MV-4-11 (cell line): ENCODE results near the gene FUT8.

ENCODE experiments used
- DNase-seq: peaks from one replicate; lab custom pipeline; 2025; lab: John Stamatoyannopoulos, UW

The FUT8 gene

DNA sequence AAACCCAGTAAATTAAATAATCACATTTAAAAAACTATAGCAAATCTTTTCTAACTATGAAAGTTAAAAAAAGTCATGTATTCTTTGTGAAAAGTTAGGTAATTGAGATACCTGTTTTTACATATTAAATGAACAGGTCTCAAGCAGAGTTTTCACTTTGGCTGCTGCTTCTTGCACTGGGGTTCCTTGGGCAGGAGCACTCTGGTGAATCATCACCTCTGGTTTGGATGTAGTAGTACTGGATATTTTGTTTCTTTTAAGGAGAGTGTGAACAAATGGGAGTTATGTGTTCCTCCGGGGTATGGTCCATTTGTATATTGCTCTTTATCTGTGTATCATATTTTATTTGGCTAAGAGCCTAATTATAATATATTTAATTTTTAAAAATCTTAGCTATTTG lies 82.7 kb downstream of the FUT8 start:
- DNase-seq, result no peak

DNA sequence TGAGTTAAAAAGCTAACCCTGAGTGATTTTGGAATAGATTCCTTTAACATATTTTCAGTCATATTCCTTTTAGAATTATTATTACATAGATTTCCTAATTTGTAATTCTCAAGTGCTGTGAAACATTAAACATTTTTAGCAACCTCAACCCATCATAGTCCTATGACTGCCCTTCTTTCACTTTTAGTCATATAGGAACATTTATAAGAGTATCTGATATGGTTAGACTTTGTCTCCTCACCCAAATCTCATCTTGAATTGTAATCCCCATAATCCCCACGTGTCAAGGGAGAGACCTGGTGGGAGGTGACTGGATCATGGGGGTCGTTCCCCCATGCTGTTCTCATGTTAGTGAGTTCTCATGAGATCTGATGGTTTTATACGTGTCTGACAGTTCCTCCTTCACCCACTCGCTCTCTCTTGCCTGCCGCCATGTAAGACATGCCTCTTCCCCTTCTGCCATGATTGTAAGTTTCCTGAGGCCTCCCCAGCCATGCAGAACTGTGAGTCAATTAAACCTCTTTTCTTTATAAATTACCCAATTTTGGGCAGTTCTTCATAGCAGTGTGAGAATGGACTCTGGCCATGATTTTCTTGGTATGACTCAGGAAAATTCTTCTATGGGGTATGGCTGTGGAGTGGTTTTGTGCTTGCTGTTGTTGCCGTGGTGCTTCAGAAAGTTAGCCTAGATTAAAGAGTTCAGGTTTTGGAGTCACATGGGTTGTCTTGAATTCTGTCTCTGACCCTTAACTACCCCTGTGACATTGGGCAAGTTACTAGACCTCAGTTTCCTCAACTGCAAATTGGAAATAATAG lies 83.9 kb downstream of the FUT8 start:
- DNase-seq, result no peak

DNA sequence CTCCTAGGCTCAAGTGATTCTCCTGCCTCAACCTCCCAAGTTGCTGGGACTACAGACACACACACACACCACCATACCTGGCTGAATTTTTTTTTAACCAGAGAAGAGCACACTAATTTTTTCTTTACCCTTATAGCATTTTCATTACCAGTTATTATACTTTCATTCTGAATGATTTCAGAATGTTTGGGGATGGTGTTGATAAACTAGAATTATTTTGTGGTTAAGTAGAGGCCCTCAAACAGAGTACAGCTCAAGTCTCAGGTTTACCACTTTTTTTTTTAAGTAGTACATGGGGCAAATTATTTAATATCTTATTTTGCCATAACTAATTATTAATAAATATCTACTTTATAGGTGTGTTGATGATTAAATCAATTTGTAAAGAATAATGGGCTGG lies 86.6 kb downstream of the FUT8 start:
- DNase-seq, result no peak

DNA sequence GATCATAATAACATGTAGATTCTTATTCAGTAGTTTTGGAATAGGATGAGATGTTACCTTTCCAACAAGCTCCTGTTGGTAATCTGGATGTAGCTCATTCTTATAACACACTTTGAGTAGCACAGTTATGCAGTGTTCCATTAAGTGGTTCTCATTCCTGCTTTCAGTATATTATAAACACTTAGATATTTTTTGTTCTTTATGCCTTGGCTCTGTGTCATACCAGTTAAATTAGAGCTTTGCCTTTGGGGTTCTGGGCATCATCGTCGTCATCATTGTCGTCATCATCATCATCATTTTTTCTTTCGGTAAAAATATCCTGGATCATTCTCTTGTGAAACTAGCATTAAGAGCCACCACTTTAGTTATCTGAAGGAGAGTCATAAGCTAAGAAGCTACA lies 87.5 kb downstream of the FUT8 start:
- DNase-seq, result no peak

DNA sequence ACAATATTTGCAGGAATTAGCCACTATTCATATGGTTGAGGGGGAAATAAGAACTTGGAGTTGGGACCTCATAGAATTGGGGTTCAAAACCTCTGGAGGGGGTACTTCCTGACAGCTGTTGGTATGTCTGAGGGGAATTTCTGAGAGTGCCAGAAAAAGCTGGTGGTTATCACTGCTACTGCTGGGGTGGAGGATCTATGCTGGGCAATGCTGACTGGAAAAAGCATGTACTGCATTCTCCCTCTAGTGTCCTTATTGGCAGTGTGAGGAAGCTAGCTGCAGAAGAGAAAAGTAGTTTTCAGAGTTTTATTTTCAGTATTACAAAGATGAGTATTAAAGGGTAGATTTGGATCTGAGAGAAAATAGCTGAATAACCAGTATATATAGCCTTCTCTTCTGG lies 88.8 kb downstream of the FUT8 start:
- no peak for DNase-seq

DNA sequence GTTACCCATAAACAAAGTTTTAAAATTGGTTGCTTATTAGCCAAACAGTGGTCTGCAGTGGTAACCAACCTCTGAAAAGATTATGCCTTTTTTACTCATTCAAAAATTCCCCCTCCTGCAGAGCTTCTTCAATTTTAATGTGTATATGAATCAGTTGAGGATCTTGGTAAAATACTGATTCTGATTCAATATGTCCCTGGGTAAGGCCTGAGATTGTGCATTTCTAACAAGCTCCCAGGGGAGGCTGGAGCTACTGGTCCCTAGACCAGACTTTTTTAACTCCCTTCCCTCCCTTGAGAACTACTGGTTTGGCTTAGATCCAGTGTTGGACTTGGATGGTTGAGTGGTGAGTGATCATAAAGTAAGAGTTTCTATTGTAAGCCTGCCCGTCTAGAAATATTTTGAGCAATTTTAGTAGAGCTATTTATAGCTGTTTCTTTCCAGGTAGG lies 90.2 kb downstream of the FUT8 start:
- DNase-seq, result no peak

DNA sequence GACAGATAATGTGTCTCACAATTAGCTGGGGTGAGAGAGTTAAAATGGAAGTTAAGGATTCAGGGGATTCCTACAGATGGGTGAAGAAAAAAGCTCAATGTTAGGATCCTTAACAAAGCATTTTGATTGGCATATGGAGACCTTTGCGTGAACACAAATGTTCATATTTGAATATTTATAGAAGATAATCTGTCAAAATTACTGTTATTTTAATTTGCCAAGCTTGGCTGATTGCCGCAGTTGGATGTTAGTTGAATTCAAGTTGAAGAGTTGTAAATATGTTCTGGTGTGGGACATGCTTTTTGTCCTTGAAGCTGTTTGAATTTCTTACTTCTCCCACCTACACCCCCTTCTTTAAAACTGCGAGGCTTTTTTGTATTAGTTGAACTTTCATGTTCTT lies 91.2 kb downstream of the FUT8 start:
- no peak for DNase-seq

DNA sequence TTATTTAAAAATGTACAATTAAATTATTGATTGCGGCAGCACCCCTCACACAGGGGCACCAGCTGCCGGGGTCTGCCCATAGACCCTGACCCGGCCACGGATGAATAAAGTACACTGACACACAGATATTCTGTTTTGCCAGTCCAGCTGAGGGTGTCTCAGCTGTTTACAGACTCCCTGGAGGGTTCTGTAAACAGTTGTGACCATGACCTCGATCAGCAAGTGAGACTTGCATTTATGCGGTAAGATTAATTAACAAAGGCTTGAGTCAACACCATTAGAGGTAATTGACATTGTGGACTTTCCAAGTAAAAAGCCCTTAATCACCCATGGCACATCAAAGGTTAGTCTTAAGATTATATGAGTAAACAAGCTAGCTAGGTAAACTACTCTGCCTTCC lies 94.3 kb downstream of the FUT8 start:
- DNase-seq, result no peak

DNA sequence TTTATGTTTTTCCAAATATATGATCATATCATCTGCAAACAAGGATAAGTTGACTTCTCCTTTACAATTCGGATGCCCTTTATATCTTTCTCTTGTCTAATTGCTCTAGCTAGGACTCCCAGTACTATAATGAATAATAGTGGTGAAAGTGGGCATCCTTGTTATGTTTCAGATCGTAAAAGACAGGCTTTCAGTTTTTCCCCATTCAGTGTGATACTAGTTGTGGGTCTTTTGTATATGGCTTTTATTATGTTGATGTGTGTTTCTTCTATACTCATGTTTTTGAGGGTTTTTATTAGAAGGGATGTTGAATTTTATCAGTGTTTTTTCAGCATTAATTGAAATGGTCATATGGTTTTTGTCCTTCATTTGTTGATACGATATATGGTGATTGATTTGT lies 97.3 kb downstream of the FUT8 start:
- no peak for DNase-seq

DNA sequence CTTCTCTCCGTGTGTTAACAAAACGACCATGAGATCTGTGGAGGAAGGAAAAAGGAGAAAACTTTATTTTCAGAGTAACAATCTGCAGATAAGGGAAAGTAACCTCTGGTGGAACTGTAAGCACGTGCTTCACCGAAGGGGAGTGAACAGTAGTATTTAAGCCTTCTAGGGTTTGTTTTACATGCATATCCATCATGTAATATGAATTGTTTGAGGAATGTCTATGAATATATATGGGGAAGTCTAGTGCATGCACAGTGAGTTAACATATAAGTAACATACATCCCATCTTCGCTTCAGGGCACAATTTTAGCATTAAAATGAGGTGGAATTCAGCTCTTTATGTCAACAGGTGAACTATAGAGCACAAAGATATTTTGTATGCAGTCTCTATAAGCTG lies 101.1 kb downstream of the FUT8 start:
- DNase-seq, result no peak

DNA sequence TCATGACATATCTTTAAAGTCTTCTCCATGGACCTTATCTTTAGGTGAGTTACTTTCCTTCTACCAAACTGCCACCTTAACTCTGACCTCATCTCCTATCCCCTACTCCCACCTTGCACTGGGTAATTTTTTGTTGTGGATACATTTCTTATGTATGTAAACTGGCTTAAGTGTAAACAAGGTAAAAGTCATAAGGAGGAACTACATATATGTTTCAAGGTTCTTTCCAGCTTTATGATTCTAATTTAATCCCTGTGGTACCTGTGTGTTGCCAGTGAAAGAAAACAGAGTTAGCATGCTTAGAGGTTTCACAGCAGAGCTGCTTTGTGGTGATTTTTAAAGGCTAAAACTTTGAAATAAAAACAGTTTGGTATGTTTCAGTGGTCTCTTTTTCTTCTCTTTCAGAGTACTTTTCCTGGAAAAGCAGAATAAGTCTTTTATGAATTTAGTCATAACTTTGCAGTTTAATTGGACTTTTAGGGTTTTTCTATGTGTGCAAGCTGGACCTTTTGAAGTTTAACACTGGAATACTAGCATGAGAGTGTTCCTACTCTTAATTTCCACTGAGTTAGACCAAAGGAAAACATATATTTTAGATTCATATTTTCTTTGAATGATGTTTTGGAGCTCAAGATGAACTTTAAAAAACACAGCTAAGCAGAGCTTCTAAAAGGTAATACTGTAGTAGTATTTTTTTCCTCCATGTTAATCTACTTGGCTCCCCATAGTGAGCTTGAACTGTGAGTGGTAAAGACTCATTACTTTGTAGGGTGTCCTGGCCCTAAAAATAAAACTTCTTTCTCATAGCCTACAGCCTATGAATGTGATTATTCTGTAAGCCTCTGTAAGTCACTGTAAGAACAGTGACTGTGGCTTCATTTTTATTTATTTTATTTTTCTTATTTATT lies 105.4 kb downstream of the FUT8 start:
- no peak for DNase-seq

DNA sequence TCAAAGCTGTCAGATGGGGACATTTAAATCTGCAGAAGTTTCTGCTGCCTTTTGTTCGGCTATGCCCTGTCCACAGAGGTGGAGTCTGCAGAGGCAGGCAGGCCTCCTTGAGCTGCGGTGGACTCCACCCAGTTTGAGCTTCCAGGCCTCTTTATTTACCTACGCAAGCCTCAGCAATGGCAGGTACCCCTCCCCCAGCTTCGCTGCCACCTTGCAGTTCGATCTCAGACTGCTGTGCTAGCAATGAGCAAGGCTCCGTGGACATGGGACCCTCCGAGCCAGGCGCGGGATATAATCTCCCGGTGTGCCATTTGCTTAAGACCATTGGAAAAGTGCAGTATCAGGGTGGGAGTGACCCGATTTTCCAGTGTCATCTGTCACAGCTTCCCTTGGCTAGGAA lies 115.5 kb downstream of the FUT8 start:
- no peak for DNase-seq

DNA sequence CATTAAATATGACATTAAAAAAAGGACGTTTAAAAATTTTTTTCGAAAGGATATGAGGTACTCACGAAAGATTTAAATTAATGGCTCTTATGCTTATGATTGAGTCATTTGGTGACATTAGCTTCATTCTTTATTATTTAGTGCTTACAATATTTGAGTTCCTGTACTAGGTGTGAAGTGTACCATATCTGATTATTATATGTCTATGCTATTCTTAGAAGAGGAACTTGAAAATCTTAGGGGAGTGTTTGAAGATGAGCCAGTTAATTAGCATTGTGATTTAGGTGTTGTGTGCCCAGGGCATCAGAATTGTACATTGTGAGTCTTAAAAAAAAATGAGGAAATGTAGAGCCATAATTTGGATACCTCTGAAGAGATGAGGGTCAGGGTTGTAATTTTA lies 118.6 kb downstream of the FUT8 start:
- no peak for DNase-seq

DNA sequence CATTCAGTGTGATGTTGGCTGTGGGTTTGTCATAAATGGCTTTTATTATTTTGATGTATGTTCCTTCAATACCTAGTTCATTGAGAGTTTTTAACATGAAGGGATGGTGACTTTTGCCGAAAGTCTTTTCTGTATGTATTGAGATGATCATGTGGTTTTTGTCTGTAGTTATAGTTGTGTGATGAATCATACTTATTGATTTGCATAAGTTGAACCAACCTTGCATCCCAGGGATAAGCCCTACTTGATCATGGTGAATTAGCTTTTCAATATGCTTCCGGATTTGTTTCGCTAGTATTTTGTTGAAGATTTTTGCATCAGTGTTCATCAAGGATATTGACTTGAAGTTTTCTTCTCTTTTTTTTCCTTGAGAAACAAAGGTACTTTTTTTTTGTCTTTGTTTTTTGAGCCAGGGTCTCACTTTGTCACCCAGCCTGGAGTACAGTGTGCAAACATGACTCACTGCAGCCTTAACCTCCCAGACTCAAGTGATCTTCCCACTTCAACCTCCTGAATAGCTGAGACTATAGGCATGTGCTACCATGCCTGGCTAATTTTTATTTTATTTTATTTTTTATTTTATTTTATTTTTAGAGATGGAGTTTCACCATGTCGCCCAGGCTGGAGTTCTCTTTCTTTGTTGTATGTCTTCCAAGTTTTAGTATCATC lies 121.3 kb downstream of the FUT8 start:
- no peak for DNase-seq

DNA sequence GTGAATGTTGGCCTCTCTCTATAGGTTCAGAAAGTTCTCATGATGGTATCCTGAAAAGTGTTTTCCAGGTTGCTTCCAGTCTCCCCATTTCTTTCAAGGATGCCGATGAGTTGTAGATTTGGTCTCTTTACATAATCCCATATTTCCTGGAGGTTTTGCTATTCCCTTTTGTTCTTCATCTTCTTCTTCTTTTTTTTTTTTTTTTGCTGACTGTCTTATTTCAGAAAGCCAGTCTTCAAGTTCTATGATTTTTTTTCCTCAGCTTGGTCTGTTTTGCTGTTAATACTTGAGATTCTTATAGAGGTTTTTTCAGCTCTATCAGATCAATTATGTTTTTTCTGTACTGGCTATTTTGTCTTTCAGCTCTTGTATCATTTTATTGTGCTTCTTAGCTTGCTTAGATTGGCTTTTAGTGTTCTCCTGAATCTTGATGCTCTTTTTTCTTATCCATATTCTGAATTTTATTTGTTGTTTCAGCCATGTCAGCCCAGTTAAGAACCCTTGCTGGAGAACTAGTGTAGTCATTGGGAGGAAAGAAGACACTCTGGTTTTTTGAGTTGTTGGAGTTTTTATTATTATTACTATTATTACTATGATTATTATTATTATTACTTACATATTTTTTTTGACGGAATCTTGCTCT lies 124.4 kb downstream of the FUT8 start:
- no peak for DNase-seq

DNA sequence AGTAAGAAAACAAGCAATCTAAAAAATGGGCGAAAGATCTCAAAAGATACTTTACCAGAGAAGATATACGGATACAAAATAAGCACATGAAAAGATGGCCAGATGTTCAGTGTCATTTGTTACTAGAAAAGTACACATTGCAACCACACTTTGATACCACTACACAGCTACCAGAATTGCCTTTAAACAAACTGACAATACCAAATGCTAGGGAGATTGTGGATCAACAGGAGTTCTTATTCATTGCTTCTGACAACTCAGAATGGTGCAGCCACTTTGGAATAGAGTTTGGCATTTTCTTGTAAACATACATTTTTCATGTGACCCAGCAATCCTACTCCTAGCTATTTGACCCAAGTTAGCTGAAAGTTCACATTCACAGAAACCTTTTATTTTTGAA lies 136.3 kb downstream of the FUT8 start:
- no peak for DNase-seq

DNA sequence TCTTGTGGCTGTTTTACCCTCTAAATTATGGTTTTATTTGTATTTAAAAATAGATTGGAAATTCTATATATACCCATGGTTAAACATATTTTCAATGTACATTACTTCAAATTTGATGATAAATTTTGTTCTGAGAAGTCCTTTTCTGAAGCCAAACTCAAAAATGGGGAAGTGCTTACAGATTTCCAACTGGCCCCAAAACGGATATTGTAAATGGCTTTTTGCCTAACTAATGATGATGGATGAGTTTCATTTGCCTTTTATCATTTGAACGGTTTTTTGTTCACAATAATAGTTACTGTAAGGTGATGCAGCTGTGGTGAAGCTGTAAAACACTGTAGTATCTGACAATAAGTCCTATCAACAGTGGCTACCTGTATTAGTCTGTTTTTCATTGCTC lies 136.9 kb downstream of the FUT8 start:
- DNase-seq, result peak; percentile 27

DNA sequence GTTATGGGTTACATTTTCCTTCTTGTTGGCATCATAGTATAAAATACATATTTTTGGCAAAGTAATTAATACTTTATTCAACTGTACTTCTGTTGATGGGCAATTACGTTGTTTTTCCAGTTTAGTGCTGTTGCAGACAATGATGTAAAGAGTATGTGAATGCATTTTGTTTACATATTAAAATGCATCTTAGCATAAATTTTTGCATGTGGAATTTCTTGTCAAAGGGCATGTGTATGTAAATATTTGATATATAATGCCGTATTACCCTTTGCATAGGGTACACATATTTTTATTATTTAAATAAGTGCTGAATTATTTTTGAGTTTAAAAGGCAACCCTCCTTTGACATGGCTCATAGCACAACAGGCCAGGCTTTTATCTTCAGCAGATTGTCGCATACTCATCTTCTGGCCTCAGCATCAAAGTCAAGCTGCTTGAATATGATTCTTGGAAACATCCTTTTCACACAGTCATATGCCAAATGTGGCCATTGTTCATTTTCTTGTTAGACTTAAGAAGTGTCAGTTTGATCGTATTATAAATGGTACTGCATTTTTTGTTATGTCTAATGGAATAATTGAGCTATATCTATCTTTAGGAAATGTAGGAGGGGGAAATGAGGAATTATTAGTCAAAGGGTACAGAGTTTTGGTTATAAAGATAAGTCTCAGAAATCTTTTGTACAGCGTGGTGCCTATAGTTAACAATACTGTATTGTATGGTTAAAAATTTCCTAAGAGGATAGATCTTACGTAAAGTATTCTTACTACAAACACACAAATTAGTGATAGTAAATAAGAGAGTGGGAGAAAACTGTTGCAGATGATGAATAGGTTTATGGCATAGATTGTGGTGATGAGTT lies 138.5 kb downstream of the FUT8 start:
- DNase-seq, result no peak

DNA sequence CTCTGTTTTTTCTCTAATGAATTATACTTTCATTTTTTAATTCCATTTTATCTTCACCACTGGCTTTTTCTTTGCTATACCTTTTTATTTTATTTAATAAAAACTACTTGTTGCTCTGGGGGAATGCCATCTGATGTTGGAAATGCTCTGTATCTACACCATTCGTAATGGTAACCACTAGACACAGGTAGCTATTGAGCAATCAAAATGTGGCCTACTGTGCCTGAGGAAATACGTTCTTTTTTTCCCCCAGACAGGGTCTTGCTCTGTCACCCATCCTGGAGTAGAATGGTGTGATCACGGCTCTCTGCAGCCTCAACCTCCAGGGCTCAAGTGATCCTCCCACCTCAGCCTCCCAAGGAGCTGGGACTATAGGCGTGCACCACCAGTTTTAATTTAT lies 140.2 kb downstream of the FUT8 start:
- no peak for DNase-seq

DNA sequence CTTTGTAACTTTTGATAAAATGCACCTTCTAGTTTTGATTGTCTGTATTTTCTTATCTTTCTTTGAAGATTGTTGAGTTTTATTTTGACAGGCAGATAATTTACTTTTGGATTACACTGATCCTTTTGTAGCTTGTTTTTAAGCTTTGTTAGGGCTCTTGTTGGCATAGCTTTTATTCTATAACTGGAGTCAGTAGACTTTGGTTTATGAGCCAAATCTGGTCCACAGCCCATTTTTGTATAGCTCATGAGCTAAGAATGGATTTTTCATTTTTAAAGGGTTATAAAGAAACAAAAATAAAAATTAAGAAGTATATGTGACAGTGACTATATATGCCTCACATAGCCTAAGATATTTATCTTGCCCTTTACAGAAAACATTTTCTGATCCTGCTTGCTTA lies 142.3 kb downstream of the FUT8 start:
- DNase-seq, result no peak

DNA sequence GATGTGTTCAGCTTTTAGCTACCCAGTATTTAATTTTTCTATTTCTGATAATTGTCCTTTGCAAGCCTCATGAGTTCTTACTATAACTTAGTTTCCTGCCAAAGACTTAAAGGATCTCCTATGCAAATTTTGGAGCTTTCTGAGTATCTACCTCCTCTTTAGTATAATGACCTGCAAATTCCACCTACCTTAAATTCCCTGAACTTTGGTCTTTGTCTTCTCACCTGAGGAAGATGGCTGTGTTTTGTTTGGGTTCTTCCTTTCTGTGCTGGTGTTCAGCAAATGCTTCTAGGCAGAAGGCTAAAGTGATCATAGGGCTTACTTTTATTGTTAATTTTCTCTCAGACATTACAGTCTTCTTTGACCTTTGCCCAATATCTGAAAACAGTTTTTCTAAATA lies 142.8 kb downstream of the FUT8 start:
- no peak for DNase-seq
